Measurements from ENCODE around the gene EIF3F.

The EIF3F gene

GRCh38 chr11:8013833-8014232 lies 26.7 kb downstream of the EIF3F start (continued):
- TF ChIP-seq TSHZ2 (CRISPR knock-in tag; IDR thresholded peaks at IDR 0.05) (no peak), SNAI2 (CRISPR knock-in tag; IDR thresholded peaks at IDR 0.05) (no peak), ZFP30 (CRISPR knock-in tag; IDR thresholded peaks at IDR 0.05) (no peak), CSDC2 (CRISPR knock-in tag; IDR thresholded peaks at IDR 0.05) (no peak), ZC3H10 (CRISPR knock-in tag; IDR thresholded peaks at IDR 0.05) (no peak), ISL1 (CRISPR knock-in tag; IDR thresholded peaks at IDR 0.05) (no peak), ZNF565 (CRISPR knock-in tag; conservative IDR thresholded peaks at IDR 0.05; ENCODE audit: low read depth) (no peak), GLIS3 (CRISPR knock-in tag; IDR thresholded peaks at IDR 0.05) (no peak), ZNF8 (CRISPR knock-in tag; IDR thresholded peaks at IDR 0.05) (no peak), RARB (CRISPR knock-in tag; IDR thresholded peaks at IDR 0.05) (no peak)

GRCh38 chr11:8015753-8016239 lies 28.7 kb downstream of the EIF3F start:
- peak; percentile 24 for ATAC-seq
- TF ChIP-seq CSDC2 (CRISPR knock-in tag; IDR thresholded peaks at IDR 0.05) = no peak
- TF ChIP-seq CSRNP3 (CRISPR knock-in tag; IDR thresholded peaks at IDR 0.05) = no peak
- TF ChIP-seq GLIS3 (CRISPR knock-in tag; IDR thresholded peaks at IDR 0.05) = no peak
- no peak for TF ChIP-seq ZNF70 (CRISPR knock-in tag; IDR thresholded peaks at IDR 0.05)
- TF ChIP-seq ZNF8 (CRISPR knock-in tag; IDR thresholded peaks at IDR 0.05) = no peak
- TF ChIP-seq PPARA (CRISPR knock-in tag; IDR thresholded peaks at IDR 0.05; ENCODE audit: borderline replicate concordance) = no peak

- no peak for TF ChIP-seq ISL1 (CRISPR knock-in tag; IDR thresholded peaks at IDR 0.05)
- TF ChIP-seq POU6F1 (CRISPR knock-in tag; IDR thresholded peaks at IDR 0.05; ENCODE audit: borderline replicate concordance, low read depth) = no peak
- TF ChIP-seq ARNTL (CRISPR knock-in tag; IDR thresholded peaks at IDR 0.05; ENCODE audit: borderline replicate concordance, low read depth) = no peak
- no peak for TF ChIP-seq OSR1 (CRISPR knock-in tag; IDR thresholded peaks at IDR 0.05)
- no peak for TF ChIP-seq TCF4 (CRISPR knock-in tag; IDR thresholded peaks at IDR 0.05; ENCODE audit: borderline replicate concordance)
- no peak for ATAC-seq
Measured at GRCh38 chr11:8016440-8016839, 29.3 kb downstream of the EIF3F start.

- ATAC-seq = no peak
Measured at GRCh38 chr11:8017071-8017470, 29.9 kb downstream of the EIF3F start.

GRCh38 chr11:8017894-8018483 lies 30.9 kb downstream of the EIF3F start:
- TF ChIP-seq RARB (CRISPR knock-in tag; IDR thresholded peaks at IDR 0.05) (no peak), BACH2 (CRISPR knock-in tag; IDR thresholded peaks at IDR 0.05; ENCODE audit: borderline replicate concordance) (no peak)
- no peak for ATAC-seq

More at GRCh38 chr11:8017071-8017470, 29.9 kb downstream of the EIF3F start:
- no peak for TF ChIP-seq CSDC2 (CRISPR knock-in tag; IDR thresholded peaks at IDR 0.05)
- TF ChIP-seq ZNF565 (CRISPR knock-in tag; conservative IDR thresholded peaks at IDR 0.05; ENCODE audit: low read depth) = no peak
- TF ChIP-seq SNAI2 (CRISPR knock-in tag; IDR thresholded peaks at IDR 0.05) = no peak
- TF ChIP-seq ZFP3 (CRISPR knock-in tag; IDR thresholded peaks at IDR 0.05) = no peak
- TF ChIP-seq TOX (CRISPR knock-in tag; IDR thresholded peaks at IDR 0.05; ENCODE audit: borderline replicate concordance) = no peak
- no peak for TF ChIP-seq BACH2 (CRISPR knock-in tag; IDR thresholded peaks at IDR 0.05; ENCODE audit: borderline replicate concordance)
